Mesenchymal stem cell (in vitro differentiated cells and primary cell): ENCODE measurements around the gene CHAF1B.
A peak's percentile ranks its signal among the peaks of the same experiment; 100 is the strongest.

Source experiments
- DNase-seq: peaks from one replicate; pipeline ENCODE4 v3.0.0-alpha.2; 2013
- H2AFZ ChIP-seq: one replicate; pipeline ENCODE4 v1.6.1; 2013; ENCODE audit warnings: low read depth, mild to moderate bottlenecking, control low read depth, inconsistent platforms, low read length, moderate library complexity
- H2AK5ac ChIP-seq: 2 replicates; pipeline ENCODE4 v1.6.1; 2013; ENCODE audit warnings: low read length, moderate library complexity, mild to moderate bottlenecking, inconsistent platforms; ENCODE audit not compliant: severe bottlenecking
- H2BK120ac ChIP-seq: one replicate; pipeline ENCODE4 v1.6.1; 2013; ENCODE audit warnings: low read depth, mild to moderate bottlenecking, inconsistent platforms, low read length, moderate library complexity
- H2BK12ac ChIP-seq, 2 experiments: one replicate each; pipeline ENCODE4 v1.6.1; 2013; ENCODE audit warnings: inconsistent platforms in 2 of 2, low read length in 2 of 2, mild to moderate bottlenecking in 2 of 2, moderate library complexity in 2 of 2, control low read depth in 1 of 2
- H2BK15ac ChIP-seq: one replicate; pipeline ENCODE4 v1.6.1; 2013; ENCODE audit warnings: mild to moderate bottlenecking, low read depth, inconsistent platforms; ENCODE audit not compliant: poor library complexity, severe bottlenecking
- H2BK5ac ChIP-seq: 2 replicates; pipeline ENCODE4 v1.6.1; 2013; ENCODE audit warnings: low read depth, mild to moderate bottlenecking, low read length, control low read depth, inconsistent platforms; ENCODE audit not compliant: poor library complexity, severe bottlenecking
- H3K14ac ChIP-seq, 2 experiments: one replicate each; pipeline ENCODE4 v1.6.1; 2013; ENCODE audit warnings: inconsistent platforms in 2 of 2, low read length in 2 of 2, control low read depth in 1 of 2, mild to moderate bottlenecking in 1 of 2, moderate library complexity in 1 of 2
- H3K18ac ChIP-seq, 2 experiments: one replicate each; pipeline ENCODE4 v1.6.1; 2013; ENCODE audit warnings: inconsistent platforms in 2 of 2, low read length in 2 of 2, control low read depth in 1 of 2, low read depth in 1 of 2, mild to moderate bottlenecking in 1 of 2
- H3K23ac ChIP-seq, 2 experiments: one replicate each; pipeline ENCODE4 v1.6.1; 2013; ENCODE audit warnings: inconsistent platforms in 2 of 2, low read length in 2 of 2, mild to moderate bottlenecking in 2 of 2, moderate library complexity in 2 of 2, control low read depth in 1 of 2
- H3K27ac ChIP-seq: 2 replicates; pipeline ENCODE4 v1.5.1; 2013; ENCODE audit warnings: mild to moderate bottlenecking, moderate library complexity, low read length, control low read depth, inconsistent platforms; ENCODE audit not compliant: poor library complexity, severe bottlenecking
- H3K27me3 ChIP-seq, 2 experiments: 2 replicates each; pipeline versions ENCODE4 v1.6.1 to v1.7.0; 2013; ENCODE audit warnings: low read length in 2 of 2, mild to moderate bottlenecking in 2 of 2, moderate library complexity in 2 of 2, control low read depth in 1 of 2, inconsistent platforms in 1 of 2; ENCODE audit not compliant: control insufficient read depth in 1 of 2, insufficient read depth in 1 of 2
- H3K36me3 ChIP-seq, 2 experiments: 2 replicates each; pipeline versions ENCODE4 v1.6.1 to v1.7.0; 2013; ENCODE audit warnings: low read length in 2 of 2, control low read depth in 1 of 2, inconsistent platforms in 1 of 2, low read depth in 1 of 2, mild to moderate bottlenecking in 1 of 2; ENCODE audit not compliant: insufficient read depth in 2 of 2, control insufficient read depth in 1 of 2
- H3K4ac ChIP-seq, 2 experiments: one replicate each; pipeline ENCODE4 v1.6.1; 2013; ENCODE audit warnings: inconsistent platforms in 2 of 2, low read length in 2 of 2, mild to moderate bottlenecking in 2 of 2, moderate library complexity in 2 of 2, control low read depth in 1 of 2, low read depth in 1 of 2
- H3K4me1 ChIP-seq: 2 replicates; pipeline ENCODE4 v1.6.1; 2013; ENCODE audit warnings: low read depth, low read length, control low read depth; ENCODE audit not compliant: control insufficient read depth, insufficient read depth
- H3K4me2 ChIP-seq: 2 replicates; pipeline ENCODE4 v1.6.1; 2013; ENCODE audit warnings: low read length, mild to moderate bottlenecking, inconsistent platforms; ENCODE audit not compliant: poor library complexity, severe bottlenecking
- H3K4me3 ChIP-seq, 2 experiments: 2 replicates each; pipeline versions ENCODE4 v1.5.1 to v1.7.0; 2013; ENCODE audit warnings: low read length in 2 of 2, mild to moderate bottlenecking in 2 of 2, control low read depth in 1 of 2, low read depth in 1 of 2; ENCODE audit not compliant: insufficient read depth in 1 of 2
- H3K79me1 ChIP-seq: replicated peaks from 2 replicates; pipeline ENCODE4 v1.6.1; 2013; ENCODE audit warnings: mild to moderate bottlenecking, control low read depth, low read length, inconsistent platforms; ENCODE audit not compliant: poor library complexity, severe bottlenecking
- H3K9ac ChIP-seq: 2 replicates; pipeline ENCODE4 v1.7.0; 2013; ENCODE audit warnings: mild to moderate bottlenecking, low read length, moderate library complexity
- H3K9me3 ChIP-seq: 2 replicates; pipeline ENCODE4 v1.7.0; 2013; ENCODE audit warnings: mild to moderate bottlenecking, low read length; ENCODE audit not compliant: control insufficient read depth
- H4K8ac ChIP-seq: one replicate; pipeline ENCODE4 v1.6.1; 2013; ENCODE audit warnings: inconsistent platforms, mild to moderate bottlenecking, low read length, moderate library complexity
- H4K91ac ChIP-seq: one replicate; pipeline ENCODE4 v1.6.1; 2013; ENCODE audit warnings: mild to moderate bottlenecking, low read length, inconsistent platforms
- WGBS: methylation state at CpG from one replicate; pipeline ENCODE4 v1.1.7; 2013; ENCODE audit warnings: mixed read lengths; 5-methylcytosine and 5-hydroxymethylcytosine counted together

The CHAF1B gene

GRCh38 chr21:36350282-36350910 is 34.8 kb upstream of the CHAF1B start:
- Histone ChIP-seq H3K4ac (no peak overlapping the region), H3K14ac (no peak overlapping the region), H2BK12ac (no peak overlapping the region), H3K79me1 (peaks cover 28% of the 10 kb centered on the region), H2BK5ac (peak overlapping the region; percentile 58), H4K8ac (no peak overlapping the region), H3K36me3 (peaks cover 28 to 76% of the 10 kb centered on the region in 2 experiments), H3K4me2 (no peak overlapping the region), H3K4me3 (no peak overlapping the region), H3K23ac (no peak overlapping the region), H4K91ac (no peak overlapping the region), H3K9ac (peak overlapping the region; percentile 53), H3K9me3 (no peaks in the 10 kb centered on the region), H3K27me3 (no peaks in the 10 kb centered on the region), H2AFZ (no peak overlapping the region), H2BK120ac (no peak overlapping the region), H3K27ac (peak overlapping the region; percentile 76), H3K4me1 (peaks cover 4% of the 10 kb centered on the region), H2BK15ac (no peak overlapping the region), H2AK5ac (peak overlapping the region; percentile 75), H3K18ac (no peak overlapping the region)
- DNase-seq = peak; percentile 57
- 88% methylated on average over 10 of the region's 11 CpGs for WGBS

GRCh38 chr21:36354918-36355680 is 30.1 kb upstream of the CHAF1B start:
- 98% methylated on average over 5 of the region's 5 CpGs for WGBS
- Histone ChIP-seq H2AK5ac (no peak overlapping the region), H3K4me3 (no peak overlapping the region), H3K4ac (no peak overlapping the region), H3K9me3 (no peaks in the 10 kb centered on the region), H3K14ac (no peak overlapping the region), H3K9ac (no peak overlapping the region), H3K36me3 (peaks cover 14 to 87% of the 10 kb centered on the region in 2 experiments), H2BK120ac (no peak overlapping the region), H4K91ac (no peak overlapping the region), H3K4me1 (peaks cover 2% of the 10 kb centered on the region), H3K23ac (no peak overlapping the region), H4K8ac (no peak overlapping the region), H3K18ac (no peak overlapping the region), H2BK15ac (no peak overlapping the region), H2BK12ac (no peak overlapping the region), H3K79me1 (peaks cover 26% of the 10 kb centered on the region), H2BK5ac (no peak overlapping the region), H3K27ac (no peak overlapping the region), H3K27me3 (no peaks in the 10 kb centered on the region), H2AFZ (no peak overlapping the region), H3K4me2 (no peak overlapping the region)
- no peak for DNase-seq

- no peak overlapping the region for H4K91ac ChIP-seq
- no peak overlapping the region for H3K9ac ChIP-seq
- H3K79me1 ChIP-seq = peaks cover 27% of the 10 kb centered on the region
- no peak overlapping the region for H3K27ac ChIP-seq
- H2BK120ac ChIP-seq = no peak overlapping the region
- no peak overlapping the region for H3K23ac ChIP-seq
- no peak overlapping the region for H2BK5ac ChIP-seq
- H3K18ac ChIP-seq = no peak overlapping the region
- H3K4me3 ChIP-seq = no peak overlapping the region
- DNase-seq = no peak
- no peak overlapping the region for H2AFZ ChIP-seq
- peaks cover 12 to 86% of the 10 kb centered on the region in 2 experiments for H3K36me3 ChIP-seq
- no peak overlapping the region for H3K4me2 ChIP-seq
- H3K14ac ChIP-seq = no peak overlapping the region
- WGBS = 88% methylated on average over 2 of the region's 2 CpGs
- no peak overlapping the region for H3K4ac ChIP-seq
- H3K4me1 ChIP-seq = no peaks in the 10 kb centered on the region
- H2BK12ac ChIP-seq = no peak overlapping the region
- H3K27me3 ChIP-seq = no peaks in the 10 kb centered on the region
- no peak overlapping the region for H4K8ac ChIP-seq
- H2AK5ac ChIP-seq = no peak overlapping the region
- H3K9me3 ChIP-seq = no peaks in the 10 kb centered on the region
- H2BK15ac ChIP-seq = no peak overlapping the region
Observed at GRCh38 chr21:36355868-36356267, 29.3 kb upstream of the CHAF1B start.

GRCh38 chr21:36359185-36359584 is 26.0 kb upstream of the CHAF1B start:
- Histone ChIP-seq H4K8ac (no peak overlapping the region), H3K18ac (no peak overlapping the region), H3K79me1 (peaks cover 19% of the 10 kb centered on the region), H2AFZ (no peak overlapping the region), H3K36me3 (peaks cover 19 to 93% of the 10 kb centered on the region in 2 experiments), H3K4ac (no peak overlapping the region), H2BK5ac (no peak overlapping the region), H3K4me3 (no peak overlapping the region), H3K27me3 (no peaks in the 10 kb centered on the region), H3K4me2 (no peak overlapping the region), H3K23ac (no peak overlapping the region), H3K4me1 (no peaks in the 10 kb centered on the region), H2BK12ac (no peak overlapping the region), H3K27ac (no peak overlapping the region), H2AK5ac (no peak overlapping the region), H3K9me3 (no peaks in the 10 kb centered on the region), H2BK15ac (no peak overlapping the region), H3K9ac (no peak overlapping the region), H2BK120ac (no peak overlapping the region), H4K91ac (no peak overlapping the region), H3K14ac (no peak overlapping the region)
- 100% methylated on average over 1 of the region's 2 CpGs for WGBS
- no peak for DNase-seq
